HCT116 (cell line): ENCODE results near the gene C2orf81. TPM values are rescaled to one million over a fixed set of nuclear protein-coding genes. Genes with fewer than 3 reads are reported as not detected.

Source experiments
- ATAC-seq: fragments of 200-7000 bp; cut with Tn5 transposase; 2 replicates; pipeline ENCODE4 v1.9.1; 2020; ENCODE audit warnings: mild to moderate bottlenecking, moderate library complexity
- BruUV-seq: library from RNA; stranded (reverse); fragments of 400-500 nt; replicated peaks from 2 replicates; lab custom pipeline; 2021; lab: Mats Ljungman, UMichigan
- CTCF ChIA-PET: fragments of 300-600 bp; sonication (Branson Sonifier 250); formaldehyde crosslinking; loops from one replicate; lab custom pipeline; 2021; ENCODE audit warnings: antibody characterized with exemption; lab: Charles Lee
- POLR2A ChIA-PET: fragments of 300-600, 350-600 bp; sonication (Branson Sonifier 250); formaldehyde crosslinking; loops from one replicate; lab custom pipeline; 2021; ENCODE audit warnings: antibody characterized with exemption; lab: Charles Lee
- RAD21 ChIA-PET, 2 experiments: fragments of 300-600 bp; sonication (Branson Sonifier 250); formaldehyde crosslinking; loops; one replicate each; lab custom pipeline; 2023; ENCODE audit warnings: low total read pairs in 2 of 2; ENCODE audit not compliant: uncharacterized antibody in 2 of 2, unreplicated experiment in 2 of 2, low non-redundant PET in 1 of 2; lab: Charles Lee
- DNase-seq: peaks from one replicate; pipeline ENCODE4 v3.0.0-alpha.2; 2010; ENCODE audit warnings: low read depth, low spot score
- H2AFZ ChIP-seq: fragments of 200-600 bp; shearing (Covaris generic), sonication (generic); 2 replicates; pipeline ENCODE4 v1.6.1; 2017; ENCODE audit warnings: low read depth, mixed run types, mixed read lengths, antibody characterized with exemption, low read length; ENCODE audit not compliant: poor library complexity, severe bottlenecking
- H3K27ac ChIP-seq: 2 replicates; pipeline ENCODE4 v1.5.1; 2012; ENCODE audit warnings: low read depth, low read length
- H3K27me3 ChIP-seq: fragments of 200-600 bp; sonication (generic); 2 replicates; pipeline ENCODE4 v1.6.1; 2016; ENCODE audit warnings: mixed run types, low read length, mixed read lengths; ENCODE audit not compliant: insufficient read depth
- H3K36me3 ChIP-seq, 2 experiments: fragments of 200-500 bp in 1 of 2; fragments of 200-600 bp in 1 of 2; sonication (Bioruptor generic) in 1 of 2; sonication (generic) in 1 of 2; 2 replicates each; pipeline versions ENCODE4 v1.5.1 to v1.6.1; 2014 to 2016; ENCODE audit warnings: low read length in 2 of 2, inconsistent platforms in 1 of 2, mixed read lengths in 1 of 2, mixed run types in 1 of 2; ENCODE audit not compliant: insufficient read depth in 2 of 2, control insufficient read depth in 1 of 2
- H3K4me1 ChIP-seq, 2 experiments: fragments of 200-600 bp in 1 of 2; sonication (generic) in 1 of 2; 2 replicates each; pipeline versions ENCODE4 v1.5.1 to v1.6.1; 2012 to 2017; ENCODE audit warnings: low read length in 2 of 2, inconsistent platforms in 1 of 2, mild to moderate bottlenecking in 1 of 2, mixed read lengths in 1 of 2, mixed run types in 1 of 2, moderate library complexity in 1 of 2; ENCODE audit not compliant: insufficient read depth in 2 of 2, control insufficient read depth in 1 of 2
- H3K4me2 ChIP-seq: fragments of 200-600 bp; sonication (generic); 2 replicates; pipeline ENCODE4 v1.6.1; 2017; ENCODE audit warnings: mixed run types, low read length, mixed read lengths
- H3K4me3 ChIP-seq, 2 experiments: fragments of 200-600 bp in 1 of 2; sonication (generic) in 1 of 2; replicated peaks in 1 of 2; 2 replicates each; pipeline ENCODE4 v1.5.1; 2011 to 2016; ENCODE audit warnings: low read length in 2 of 2, control low read depth in 1 of 2, low read depth in 1 of 2, mild to moderate bottlenecking in 1 of 2, mixed read lengths in 1 of 2, mixed run types in 1 of 2
- H3K79me2 ChIP-seq: fragments of 200-600 bp; sonication (generic); 2 replicates; pipeline ENCODE4 v1.6.1; 2017; ENCODE audit warnings: mild to moderate bottlenecking, mixed run types, low read length, moderate library complexity, mixed read lengths; ENCODE audit not compliant: insufficient read depth
- H3K9ac ChIP-seq: fragments of 200-600 bp; sonication (generic); 2 replicates; pipeline ENCODE4 v1.6.1; 2016; ENCODE audit warnings: low read length, mixed read lengths
- H3K9me2 ChIP-seq: fragments of 200-600 bp; sonication (generic), shearing (Covaris generic); 2 replicates; pipeline ENCODE4 v1.6.1; 2017; ENCODE audit warnings: mixed run types, mild to moderate bottlenecking, moderate library complexity; ENCODE audit not compliant: insufficient read depth
- H3K9me3 ChIP-seq, 2 experiments: fragments of 200-500 bp in 1 of 2; fragments of 200-600 bp in 1 of 2; sonication (Bioruptor generic) in 1 of 2; sonication (generic) in 1 of 2; 2 replicates each; pipeline ENCODE4 v1.6.1; 2014 to 2017; ENCODE audit warnings: low read length in 2 of 2, mixed read lengths in 2 of 2, inconsistent platforms in 1 of 2, low read depth in 1 of 2, mild to moderate bottlenecking in 1 of 2, mixed run types in 1 of 2, moderate library complexity in 1 of 2; ENCODE audit not compliant: control insufficient read depth in 1 of 2, insufficient read depth in 1 of 2
- H4K20me1 ChIP-seq: fragments of 200-600 bp; sonication (generic), shearing (Covaris generic); 2 replicates; pipeline ENCODE4 v1.6.1; 2017; ENCODE audit warnings: mixed run types, mild to moderate bottlenecking, moderate library complexity; ENCODE audit not compliant: insufficient read depth
- CBX3 ChIP-seq: IDR thresholded peaks from 2 replicates; pipeline ENCODE4 v1.6.1; 2012; ENCODE audit warnings: low read depth
- CEBPB ChIP-seq: IDR thresholded peaks from 2 replicates; pipeline ENCODE4 v1.6.1; 2012; ENCODE audit warnings: low read depth
- CTCF ChIP-seq, 3 experiments: fragments of 200-600 bp in 1 of 3; sonication (generic) in 1 of 3; IDR thresholded peaks in 2 of 3; conservative IDR thresholded peaks in 1 of 3; 2 replicates each; pipeline ENCODE4 v1.5.1; 2012 to 2017; ENCODE audit warnings: low read depth in 2 of 3, low read length in 2 of 3, antibody characterized with exemption in 1 of 3, borderline replicate concordance in 1 of 3, control low read depth in 1 of 3, mild to moderate bottlenecking in 1 of 3, mixed read lengths in 1 of 3, mixed run types in 1 of 3, moderate library complexity in 1 of 3; ENCODE audit not compliant: insufficient read depth in 1 of 3
- ELF1 ChIP-seq: IDR thresholded peaks from 2 replicates; pipeline ENCODE4 v1.6.1; 2012; ENCODE audit warnings: low read depth, borderline replicate concordance
- JUND ChIP-seq: IDR thresholded peaks from 2 replicates; pipeline ENCODE4 v1.6.1; 2012
- MAX ChIP-seq: IDR thresholded peaks from 2 replicates; pipeline ENCODE4 v1.6.1; 2012
- POLR2A ChIP-seq: IDR thresholded peaks from 2 replicates; pipeline ENCODE4 v1.7.0; 2011; ENCODE audit warnings: borderline replicate concordance; ENCODE audit not compliant: insufficient read depth, insufficient read length; ENCODE audit errors: extremely low read depth
- POLR2AphosphoS5 ChIP-seq: IDR thresholded peaks from 2 replicates; pipeline ENCODE4 v1.6.1; 2011; ENCODE audit warnings: mild to moderate bottlenecking, low read depth, low read length, moderate library complexity
- REST ChIP-seq: IDR thresholded peaks from 2 replicates; pipeline ENCODE4 v1.6.1; 2012; ENCODE audit warnings: low read depth
- SIN3A ChIP-seq: IDR thresholded peaks from 2 replicates; pipeline ENCODE4 v1.6.1; 2012; ENCODE audit warnings: low read depth
- SP1 ChIP-seq: IDR thresholded peaks from 2 replicates; pipeline ENCODE4 v1.6.1; 2012; ENCODE audit warnings: low read depth
- SRF ChIP-seq: IDR thresholded peaks from 2 replicates; pipeline ENCODE4 v1.6.1; 2012; ENCODE audit warnings: low read depth
- intact Hi-C: fragments of 100-400 bp; cut with micrococcal nuclease; formaldehyde crosslinking; loops from 2 replicates; pipeline ENCODE4 v1.10.0; 2022
- total RNA-seq: library from RNA; stranded (reverse); gene quantifications from one replicate; pipeline ENCODE4 v1.2.1, GENCODE V29; 2021; ENCODE audit not compliant: unreplicated experiment

C2orf81 gene
- total RNA-seq, 1 experiment from 2014 or later, result 6.5 TPM

- Histone ChIP-seq H3K27ac (no peak overlapping the region), H3K9me3 (no peaks in the 10 kb centered on the region), H3K36me3 (peaks cover 6 to 50% of the 10 kb centered on the region in 2 experiments; a peak in 3 of 4 replicates), H4K20me1 (no peaks in the 10 kb centered on the region), H3K27me3 (no peaks in the 10 kb centered on the region), H3K9ac (no peak overlapping the region), H3K4me2 (no peak overlapping the region), H3K79me2 (no peaks in the 10 kb centered on the region), H3K4me1 (no peaks in the 10 kb centered on the region), H3K4me3 (no peak overlapping the region), H2AFZ (no peak overlapping the region), H3K9me2 (no peaks in the 10 kb centered on the region)
- no peak for DNase-seq
- intact Hi-C loops, result no loop called here
- TF ChIP-seq POLR2A (no peak), SP1 (no peak), POLR2AphosphoS5 (no peak), CBX3 (no peak), SRF (no peak)
- RAD21 ChIA-PET, result no interaction called here
- CTCF ChIA-PET, result no interaction called here
- BruUV-seq, result no TSS peak
- no peak for ATAC-seq
- POLR2A ChIA-PET, result no interaction called here
Measured at GRCh38 chr2:74367789-74368188, 53.6 kb downstream of the C2orf81 start.

GRCh38 chr2:74366036-74366435 is 55.4 kb downstream of the C2orf81 start:
- no peak overlapping the region for H3K4me3 ChIP-seq
- RAD21 ChIA-PET, result interaction anchor here in 1 of 2 experiments (0.6 kb wide), 1 partner anchor 78 kb away, joined by 3 read pairs; no protein-coding TSS in a partner anchor
- TF ChIP-seq JUND, result no peak
- TF ChIP-seq ELF1, result no peak
- TF ChIP-seq SIN3A, result no peak
- no peak for TF ChIP-seq POLR2A
- no peak for TF ChIP-seq CTCF (IDR thresholded peaks at IDR 0.05 in 2 of 3, conservative IDR thresholded peaks at IDR 0.05 in 1 of 3; ENCODE audit: borderline replicate concordance in 1 of 3, insufficient read depth in 1 of 3, low read depth in 2 of 3, low read length in 2 of 3)
- no peak for TF ChIP-seq CBX3
- no peak for TF ChIP-seq CEBPB
- no peak for TF ChIP-seq MAX
- no peak for TF ChIP-seq REST
- no peak for TF ChIP-seq POLR2AphosphoS5
- TF ChIP-seq, all 23 proteins: peak for 0
- Histone ChIP-seq H3K9me2 (no peaks in the 10 kb centered on the region), H2AFZ (no peak overlapping the region), H3K9ac (no peak overlapping the region), H3K27me3 (no peaks in the 10 kb centered on the region), H4K20me1 (no peaks in the 10 kb centered on the region), H3K4me2 (no peak overlapping the region), H3K79me2 (no peaks in the 10 kb centered on the region), H3K36me3 (peaks cover 13 to 59% of the 10 kb centered on the region in 2 experiments; a peak in 3 of 4 replicates), H3K27ac (no peak overlapping the region), H3K4me1 (no peaks in the 10 kb centered on the region), H3K9me3 (no peaks in the 10 kb centered on the region)
- intact Hi-C loops, result no loop called here
- ATAC-seq, result no peak
- DNase-seq, result no peak
- ChIA-PET POLR2A (no interaction called here), CTCF (no interaction called here)
- TSS peak; percentile 38 for BruUV-seq
